Central memory CD4-positive, alpha-beta T cell (primary cell): ENCODE measurements around the gene MAN1B1.
A peak's percentile ranks its signal among the peaks of the same experiment; 100 is the strongest.

Source experiments
- DNase-seq: peaks from one replicate; pipeline ENCODE4 v3.0.0; 2022

The MAN1B1 gene

DNA sequence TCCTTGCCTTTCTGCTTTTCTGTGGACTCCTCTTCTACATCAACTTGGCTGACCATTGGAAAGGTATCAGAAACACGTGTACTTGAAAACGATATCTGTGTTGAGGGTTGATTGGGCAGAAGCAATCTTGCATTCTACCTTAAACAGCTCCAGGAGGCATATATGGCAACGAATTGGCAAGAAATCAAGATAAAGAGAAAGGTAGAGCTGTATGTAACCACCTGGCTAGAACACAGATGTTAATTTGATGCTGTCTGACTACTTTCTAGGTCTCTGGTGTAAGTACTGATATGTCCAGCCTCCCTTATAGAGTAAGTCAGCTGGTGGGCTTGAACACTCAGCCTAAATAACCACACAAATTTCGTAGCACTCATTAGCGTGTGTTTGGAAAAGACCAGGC, 1.3 kb downstream of the MAN1B1 start:
- DNase-seq: no peak

- no peak for DNase-seq
These were observed 2.6 kb downstream of the MAN1B1 start for GRCh38 chr9:137089232-137089947.

GRCh38 chr9:137095664-137096517, 9.1 kb downstream of the MAN1B1 start:
- peak; percentile 91 for DNase-seq

GRCh38 chr9:137096785-137097546, 10.2 kb downstream of the MAN1B1 start:
- no peak for DNase-seq

DNA sequence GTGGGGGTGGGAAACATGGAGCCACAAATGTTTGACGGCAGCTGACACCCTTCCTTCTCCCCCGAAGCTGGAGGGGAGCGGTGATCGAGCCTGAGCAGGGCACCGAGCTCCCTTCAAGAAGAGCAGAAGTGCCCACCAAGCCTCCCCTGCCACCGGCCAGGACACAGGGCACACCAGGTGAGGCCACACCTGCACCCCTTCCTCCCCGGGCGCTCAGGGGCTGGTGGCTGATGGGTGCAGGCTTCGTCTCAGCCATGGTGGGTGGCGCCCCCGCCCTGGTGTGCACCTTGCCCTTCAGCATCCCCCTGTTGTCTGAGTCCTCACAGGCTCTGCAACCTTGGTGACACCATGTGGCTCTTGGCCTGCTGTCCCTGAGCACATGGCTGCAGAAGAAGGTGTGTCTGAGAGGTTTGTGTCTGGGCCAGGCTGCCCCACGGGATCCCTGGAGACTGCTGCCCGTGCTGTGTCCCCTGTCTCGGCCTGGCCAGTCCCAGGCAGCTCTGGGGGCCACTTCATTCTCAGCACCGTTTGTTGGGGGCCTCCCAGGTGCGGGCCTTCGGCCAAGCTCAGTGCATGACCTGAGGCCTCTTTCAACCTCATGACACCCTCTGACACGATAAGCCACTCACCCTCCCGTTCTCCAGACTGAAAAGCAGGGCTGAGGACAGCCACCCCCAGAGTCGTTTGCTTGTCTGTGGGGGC, 11.1 kb downstream of the MAN1B1 start:
- DNase-seq: no peak

GRCh38 chr9:137099231-137099630, 12.4 kb downstream of the MAN1B1 start:
- DNase-seq: no peak

DNA sequence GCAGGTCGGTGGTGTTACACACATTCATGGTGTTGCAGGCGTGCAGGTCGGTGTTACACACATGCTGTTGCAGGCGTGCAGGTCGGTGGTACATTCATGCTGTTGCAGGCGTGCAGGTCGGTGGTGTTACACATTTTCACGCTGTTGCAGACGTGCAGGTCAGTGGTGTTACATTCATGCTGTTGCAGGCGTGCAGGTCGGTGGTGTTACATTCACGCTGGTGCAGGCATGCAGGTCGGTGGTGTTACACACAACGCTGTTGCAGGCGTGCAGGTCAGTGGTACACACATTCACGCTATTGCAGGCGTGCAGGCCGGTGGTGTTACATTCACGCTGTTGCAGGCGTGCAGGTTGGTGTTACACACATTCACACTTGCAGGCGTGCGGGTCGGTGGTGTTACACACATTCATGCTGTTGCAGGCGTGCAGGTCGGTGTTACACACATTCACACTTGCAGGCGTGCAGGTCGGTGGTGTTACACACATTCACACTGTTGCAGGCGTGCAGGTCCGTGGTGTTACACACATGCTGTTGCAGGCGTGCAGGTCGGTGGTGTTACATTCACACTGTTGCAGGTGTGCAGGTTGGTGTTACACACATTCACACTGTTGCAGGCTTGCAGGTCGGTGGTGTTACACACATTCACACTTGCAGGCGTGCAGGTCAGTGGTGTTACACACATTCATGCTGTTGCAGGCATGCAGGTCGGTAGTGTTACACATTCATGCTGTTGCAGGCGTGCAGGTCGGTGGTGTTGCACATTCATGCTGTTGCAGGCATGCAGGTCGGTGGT, 16.6 kb downstream of the MAN1B1 start:
- no peak for DNase-seq

- DNase-seq: no peak
These were observed 19.3 kb downstream of the MAN1B1 start for GRCh38 chr9:137105814-137106661.

DNA sequence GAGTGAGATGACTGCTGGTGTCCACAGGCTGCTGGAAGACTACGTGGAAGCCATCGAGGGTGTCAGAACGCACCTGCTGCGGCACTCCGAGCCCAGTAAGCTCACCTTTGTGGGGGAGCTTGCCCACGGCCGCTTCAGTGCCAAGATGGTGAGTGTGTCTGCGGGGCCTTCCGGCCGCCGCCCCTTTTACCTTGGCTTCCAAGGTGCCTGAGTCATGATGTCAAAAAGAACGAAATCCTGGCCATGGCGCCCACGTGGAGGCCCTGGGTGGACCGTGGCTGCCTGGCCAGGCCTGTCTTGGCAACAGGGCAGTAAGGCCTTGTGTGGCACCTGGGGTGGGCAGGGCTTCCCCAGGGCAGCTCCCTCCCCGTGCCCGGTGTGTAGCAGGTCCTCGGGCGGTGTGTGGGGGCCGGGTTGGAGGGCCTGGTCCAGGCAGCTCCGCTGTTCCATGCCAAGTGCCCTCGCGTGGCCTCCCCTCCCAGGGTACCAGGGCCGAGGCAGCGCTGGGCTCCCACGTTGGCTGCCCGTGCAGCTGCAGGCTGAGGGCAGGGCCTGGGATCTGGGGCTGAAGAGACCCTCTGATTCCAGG, 20.0 kb downstream of the MAN1B1 start:
- DNase-seq: no peak

DNA sequence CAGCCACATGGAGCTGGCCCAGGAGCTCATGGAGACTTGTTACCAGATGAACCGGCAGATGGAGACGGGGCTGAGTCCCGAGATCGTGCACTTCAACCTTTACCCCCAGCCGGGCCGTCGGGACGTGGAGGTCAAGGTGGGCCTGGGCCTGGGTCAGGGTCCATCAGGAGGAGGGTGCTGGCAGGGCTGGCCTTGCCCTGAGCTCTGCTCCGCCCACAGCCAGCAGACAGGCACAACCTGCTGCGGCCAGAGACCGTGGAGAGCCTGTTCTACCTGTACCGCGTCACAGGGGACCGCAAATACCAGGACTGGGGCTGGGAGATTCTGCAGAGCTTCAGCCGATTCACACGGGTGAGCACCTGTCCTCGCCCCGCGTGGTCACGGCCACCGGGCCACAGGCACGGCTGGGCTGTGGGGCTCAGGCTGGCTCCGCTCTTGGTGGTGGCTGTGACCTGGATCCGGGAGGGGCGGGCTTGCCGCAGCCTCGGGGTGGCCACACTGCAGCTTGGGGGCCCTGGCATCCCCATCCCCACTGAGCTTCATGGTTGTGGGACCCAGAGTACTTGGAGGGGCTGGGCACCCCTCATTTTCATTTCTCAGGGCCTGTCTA, 20.6 kb downstream of the MAN1B1 start:
- DNase-seq: no peak

DNA sequence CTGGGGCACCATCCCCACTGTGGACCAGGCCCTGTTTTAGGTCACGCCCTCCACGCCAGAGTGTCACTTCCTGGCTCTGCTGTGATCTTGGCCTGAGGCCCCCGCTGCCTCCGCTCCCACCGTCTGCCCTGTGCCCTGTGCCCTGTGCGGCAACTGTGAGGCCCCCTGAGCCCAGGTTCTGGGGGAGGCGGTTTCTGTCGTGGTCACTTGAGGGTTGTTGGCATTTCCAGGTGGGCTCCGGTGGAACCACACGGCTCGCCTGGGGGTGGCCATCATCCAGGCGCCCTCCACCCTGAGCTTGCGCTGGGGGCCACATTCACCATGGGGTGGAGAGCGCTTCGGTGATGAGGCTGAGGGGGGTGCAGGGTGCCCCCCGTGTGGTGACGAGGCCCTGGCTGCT, 21.2 kb downstream of the MAN1B1 start:
- DNase-seq: no peak

DNA sequence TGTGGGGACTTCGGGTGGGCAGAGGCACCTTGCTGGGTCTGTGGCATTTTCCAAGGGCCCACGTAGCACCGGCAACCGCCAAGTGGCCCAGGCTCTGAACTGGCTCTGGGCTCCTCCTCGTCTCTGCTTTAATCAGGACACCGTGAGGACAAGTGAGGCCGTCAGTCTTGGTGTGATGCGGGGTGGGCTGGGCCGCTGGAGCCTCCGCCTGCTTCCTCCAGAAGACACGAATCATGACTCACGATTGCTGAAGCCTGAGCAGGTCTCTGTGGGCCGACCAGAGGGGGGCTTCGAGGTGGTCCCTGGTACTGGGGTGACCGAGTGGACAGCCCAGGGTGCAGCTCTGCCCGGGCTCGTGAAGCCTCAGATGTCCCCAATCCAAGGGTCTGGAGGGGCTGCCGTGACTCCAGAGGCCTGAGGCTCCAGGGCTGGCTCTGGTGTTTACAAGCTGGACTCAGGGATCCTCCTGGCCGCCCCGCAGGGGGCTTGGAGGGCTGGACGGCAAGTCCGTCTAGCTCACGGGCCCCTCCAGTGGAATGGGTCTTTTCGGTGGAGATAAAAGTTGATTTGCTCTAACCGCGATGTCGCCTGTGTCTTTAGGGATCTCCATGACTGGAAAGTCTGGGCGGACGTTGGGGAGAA, 21.9 kb downstream of the MAN1B1 start:
- no peak for DNase-seq

DNA sequence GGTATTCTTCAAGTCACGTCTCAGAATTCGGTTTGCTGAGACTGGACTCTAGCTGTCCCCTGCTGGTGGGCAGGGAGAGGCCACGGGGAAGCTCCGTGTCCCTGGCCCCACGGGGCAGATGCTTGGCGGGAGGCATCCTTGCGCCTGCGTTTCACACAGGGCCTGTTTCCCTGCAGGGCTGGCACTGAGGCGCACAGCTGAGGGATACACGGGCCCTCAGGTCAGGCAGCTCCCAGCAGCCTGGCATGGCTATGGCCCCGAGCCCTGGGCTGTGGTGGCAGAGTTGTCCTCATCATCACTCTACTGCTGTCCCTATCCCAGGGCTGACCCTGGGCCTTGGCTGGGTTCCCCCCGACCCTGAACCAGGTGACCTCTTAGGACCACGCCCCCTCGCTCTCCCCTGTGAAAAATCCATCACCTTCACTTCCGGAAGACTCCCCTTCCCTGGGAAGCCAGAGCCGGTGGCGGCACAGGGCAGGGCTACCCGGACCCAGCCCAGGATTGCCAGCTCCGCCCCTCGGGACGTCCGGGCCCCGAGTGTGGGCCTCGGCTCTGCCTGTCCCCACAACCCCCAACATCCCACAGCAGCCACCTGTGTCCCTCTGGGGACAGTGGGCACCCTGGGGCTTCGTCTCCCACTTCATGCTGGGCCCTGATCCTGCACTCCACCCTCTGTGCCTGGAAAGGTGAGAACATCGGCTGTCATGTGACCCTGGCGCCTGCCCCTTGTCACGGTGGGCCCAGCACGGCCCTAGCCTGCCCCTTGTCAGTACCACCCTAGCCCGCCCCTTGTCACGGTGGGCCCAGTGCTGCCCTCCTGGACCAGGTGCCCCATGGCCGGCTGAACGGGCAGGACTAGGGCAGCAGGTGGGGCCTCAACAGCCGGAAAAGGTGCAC, 22.7 kb downstream of the MAN1B1 start:
- no peak for DNase-seq

GRCh38 chr9:137110147-137110910, 23.5 kb downstream of the MAN1B1 start:
- no peak for DNase-seq

DNA sequence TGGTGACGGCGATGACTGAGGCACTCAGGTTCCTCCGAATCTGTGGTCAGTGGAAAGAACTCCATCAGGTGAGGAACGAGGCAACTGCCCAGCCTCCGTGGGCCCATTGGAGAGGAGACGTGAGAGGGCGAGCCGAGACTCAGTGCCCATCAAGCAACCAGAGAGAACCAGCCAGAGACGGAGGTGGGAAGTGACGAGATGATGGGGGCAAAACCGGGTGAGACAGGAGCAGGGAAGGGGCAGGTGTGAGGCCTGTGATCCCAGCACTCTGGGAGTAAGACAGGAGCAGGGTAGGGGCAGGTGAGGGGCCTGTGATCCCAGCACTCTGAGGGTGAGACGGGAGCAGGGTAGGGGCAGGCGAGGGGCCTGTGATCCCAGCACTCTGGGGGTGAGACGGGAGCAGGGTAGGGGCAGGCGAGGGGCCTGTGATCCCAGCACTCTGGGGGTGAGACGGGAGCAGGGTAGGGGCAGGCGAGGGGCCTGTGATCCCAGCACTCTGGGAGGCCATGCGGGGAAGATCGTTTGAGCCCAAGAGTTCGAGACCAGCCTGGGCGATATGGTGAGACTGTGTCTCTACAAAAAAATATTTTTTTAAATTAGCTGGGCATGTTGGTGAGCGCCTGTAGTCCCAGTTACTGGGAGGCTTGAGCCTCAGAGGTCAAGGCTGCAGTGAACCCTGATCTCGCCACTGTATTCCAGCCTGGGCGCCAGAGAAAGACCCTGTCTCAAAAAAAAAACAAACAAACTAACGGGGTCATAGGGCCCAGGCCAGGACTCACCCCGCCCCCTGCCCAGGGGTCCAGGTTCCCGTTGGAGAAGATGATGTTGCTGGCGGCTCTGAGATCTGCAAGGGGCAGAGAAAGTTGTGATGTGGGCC, 24.4 kb downstream of the MAN1B1 start:
- DNase-seq: no peak

DNA sequence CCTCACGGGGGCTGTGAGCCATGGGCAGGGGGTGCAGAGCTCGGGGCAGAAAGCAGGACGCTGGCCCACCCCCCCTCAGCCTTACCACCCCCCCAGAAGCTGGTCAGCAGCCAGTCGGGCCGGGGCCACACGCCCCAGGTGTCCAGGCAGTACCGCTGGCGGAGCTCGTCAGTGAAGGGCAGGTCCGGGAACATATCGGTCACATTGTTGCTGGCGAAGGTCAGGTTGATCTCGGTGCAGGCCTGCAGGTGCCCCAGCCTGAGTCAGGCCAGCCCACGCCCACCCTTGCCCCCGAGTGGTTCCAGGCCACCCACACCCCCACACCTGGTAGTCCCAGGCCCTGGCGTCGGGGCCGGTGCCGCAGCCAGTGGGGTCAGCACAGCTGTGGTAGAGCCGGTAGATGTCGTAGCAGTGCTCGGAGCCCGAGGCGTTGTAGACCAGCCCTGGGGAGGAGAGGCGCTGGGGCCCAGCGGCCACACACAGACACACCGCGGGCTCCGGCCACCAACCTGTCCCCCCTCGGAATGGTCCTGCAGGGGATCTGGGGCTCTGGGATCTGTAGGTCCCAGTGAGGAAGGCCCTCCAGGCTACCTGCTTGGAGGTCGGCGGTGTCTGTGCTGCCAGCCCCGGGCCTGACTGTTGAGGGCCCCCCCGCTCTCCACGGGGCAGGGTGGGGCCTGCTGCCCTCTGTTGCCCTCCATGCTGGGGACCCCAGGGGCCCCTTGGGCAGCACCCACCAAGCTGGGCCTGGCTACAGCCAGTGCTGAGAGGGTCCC, 25.2 kb downstream of the MAN1B1 start:
- DNase-seq: no peak
